ENCODE data around the gene SPOCK2. TPM values are rescaled to one million over a fixed set of nuclear protein-coding genes. Genes with fewer than 3 reads are reported as not detected.

The SPOCK2 gene
- total RNA-seq, 1 experiment from 2014 or later = 1.1 TPM

DNA sequence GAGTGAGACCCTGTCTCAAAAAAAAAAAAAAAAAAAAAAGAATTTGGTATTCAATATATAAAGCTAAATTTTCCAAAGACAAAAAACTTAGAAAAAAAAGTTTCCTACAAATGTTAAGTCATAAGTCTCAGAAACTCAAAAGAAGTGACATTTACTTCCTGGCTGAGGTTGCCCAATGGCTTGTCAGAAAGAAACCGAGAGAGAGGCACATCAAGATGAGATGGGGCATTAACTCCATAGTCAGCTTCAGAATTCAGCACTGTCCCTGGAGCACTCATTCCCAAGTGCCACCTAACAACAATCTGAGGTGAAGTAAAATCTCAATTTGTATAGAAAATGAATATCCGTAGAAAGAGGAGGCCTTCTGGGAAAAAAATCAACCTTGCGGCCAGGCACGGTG, 6.8 kb upstream of the SPOCK2 start:
- ChIA-PET POLR2A (no interaction called here), CTCF (no interaction called here), RAD21 (ENCODE audit: low non-redundant PET in 1 of 2, low total read pairs in 2 of 2, uncharacterized antibody in 2 of 2, unreplicated experiment in 2 of 2) (no interaction called here)
- Histone ChIP-seq H3K9me3 (ENCODE audit: control insufficient read depth in 1 of 2, insufficient read depth in 1 of 2, low read depth in 1 of 2, low read length in 2 of 2) (no peaks in the 10 kb centered on the region), H4K20me1 (ENCODE audit: insufficient read depth) (no peaks in the 10 kb centered on the region), H3K79me2 (ENCODE audit: insufficient read depth, low read length) (no peaks in the 10 kb centered on the region), H3K4me2 (ENCODE audit: low read length) (no peak overlapping the region), H3K27ac (ENCODE audit: low read depth, low read length) (no peak overlapping the region), H3K36me3 (ENCODE audit: control insufficient read depth in 1 of 2, insufficient read depth in 2 of 2, low read length in 2 of 2) (no peaks in the 10 kb centered on the region), H3K27me3 (ENCODE audit: insufficient read depth, low read length) (no peaks in the 10 kb centered on the region), H3K9ac (ENCODE audit: low read length) (no peak overlapping the region), H2AFZ (ENCODE audit: low read depth, low read length, poor library complexity, severe bottlenecking) (no peak overlapping the region), H3K4me3 (replicated peaks in 1 of 2; ENCODE audit: low read depth in 1 of 2, low read length in 2 of 2) (no peak overlapping the region), H3K4me1 (ENCODE audit: control insufficient read depth in 1 of 2, insufficient read depth in 2 of 2, low read length in 2 of 2) (peaks cover 36 to 46% of the 10 kb centered on the region in 2 experiments), H3K9me2 (ENCODE audit: insufficient read depth) (no peaks in the 10 kb centered on the region)
- ATAC-seq (no peak), DNase-seq (ENCODE audit: low read depth, low spot score) (no peak)
- intact Hi-C loops (cut with micrococcal nuclease) = no loop called here
- no peak for TF ChIP-seq TCF7L2 (IDR thresholded peaks at IDR 0.05; ENCODE audit: borderline replicate concordance, extremely low read depth, insufficient read depth, insufficient read length)
- no peak for TF ChIP-seq RAD21 (IDR thresholded peaks at IDR 0.05; ENCODE audit: low read depth)
- TF ChIP-seq ZFX (IDR thresholded peaks at IDR 0.05) = no peak
- TF ChIP-seq CEBPB (IDR thresholded peaks at IDR 0.05; ENCODE audit: low read depth) = no peak
- no peak for TF ChIP-seq SIN3A (IDR thresholded peaks at IDR 0.05; ENCODE audit: low read depth)
- TF ChIP-seq ZNF274 (IDR thresholded peaks at IDR 0.05; ENCODE audit: low read depth, low read length) = no peak
- no peak for TF ChIP-seq CBX3 (IDR thresholded peaks at IDR 0.05; ENCODE audit: low read depth)
- TF ChIP-seq EZH2phosphoT487 (IDR thresholded peaks at IDR 0.05; ENCODE audit: borderline replicate concordance) = no peak
- TF ChIP-seq EGR1 (IDR thresholded peaks at IDR 0.05; ENCODE audit: low read depth) = no peak
- no peak for TF ChIP-seq REST (IDR thresholded peaks at IDR 0.05; ENCODE audit: low read depth)
- TF ChIP-seq JUND (IDR thresholded peaks at IDR 0.05) = no peak
- TF ChIP-seq EZH2 (IDR thresholded peaks at IDR 0.05) = no peak
- no peak for TF ChIP-seq ATF3 (IDR thresholded peaks at IDR 0.05)
- no peak for TF ChIP-seq POLR2AphosphoS5 (IDR thresholded peaks at IDR 0.05; ENCODE audit: low read depth, low read length)
- no peak for TF ChIP-seq YY1 (IDR thresholded peaks at IDR 0.05; ENCODE audit: extremely low read depth, insufficient replicate concordance, low read depth, low read length)
- TF ChIP-seq ELF1 (IDR thresholded peaks at IDR 0.05; ENCODE audit: borderline replicate concordance, low read depth) = no peak
- BruUV-seq (replicated peaks) = no TSS peak
